Brain microvascular endothelial cell (primary cell): ENCODE measurements around the gene PDSS1.
A peak's percentile ranks its signal among the peaks of the same experiment; 100 is the strongest.

ENCODE experiments used
- DNase-seq: peaks from one replicate; pipeline ENCODE4 v3.0.0-alpha.2; 2020
- H3K27ac ChIP-seq: fragments of 250-450 bp; sonication (Bioruptor Pico); 2 replicates; pipeline ENCODE4 v1.5.1; 2020; ENCODE audit warnings: mild to moderate bottlenecking, moderate library complexity
- H3K27me3 ChIP-seq: fragments of 250-450 bp; sonication (Bioruptor Pico); replicated peaks from 2 replicates; pipeline ENCODE4 v1.5.1; 2020; ENCODE audit warnings: mild to moderate bottlenecking
- H3K36me3 ChIP-seq: fragments of 250-450 bp; sonication (Bioruptor Pico); replicated peaks from 2 replicates; pipeline ENCODE4 v1.5.1; 2020; ENCODE audit warnings: mild to moderate bottlenecking
- H3K4me3 ChIP-seq: 2 replicates; pipeline ENCODE4 v1.5.1; 2011; ENCODE audit warnings: low read depth, mild to moderate bottlenecking, control low read depth, low read length, moderate library complexity
- in situ Hi-C: cut with HindIII; loops from 2 replicates; pipeline ENCODE4 v1.10.0; 2017; ENCODE audit warnings: low sequenced_read_pairs, low pct_ligation_motif_present
- TF ChIP-seq, protein P1 (sequence below): IDR thresholded peaks from 2 replicates; pipeline ENCODE4 v1.5.1; 2011; ENCODE audit warnings: low read depth, mild to moderate bottlenecking, moderate library complexity, low read length, control low read depth, inconsistent platforms; ENCODE audit errors: missing control alignments

PDSS1 gene

GRCh38 chr10:26696786-26697162 is 727 bp upstream of the PDSS1 start:
- Histone ChIP-seq H3K36me3 (no peaks in the 10 kb centered on the region), H3K27me3 (no peaks in the 10 kb centered on the region), H3K4me3 (peak overlapping the region; percentile 87), H3K27ac (peak overlapping the region; percentile 78)
- TF ChIP-seq, protein P1, sequence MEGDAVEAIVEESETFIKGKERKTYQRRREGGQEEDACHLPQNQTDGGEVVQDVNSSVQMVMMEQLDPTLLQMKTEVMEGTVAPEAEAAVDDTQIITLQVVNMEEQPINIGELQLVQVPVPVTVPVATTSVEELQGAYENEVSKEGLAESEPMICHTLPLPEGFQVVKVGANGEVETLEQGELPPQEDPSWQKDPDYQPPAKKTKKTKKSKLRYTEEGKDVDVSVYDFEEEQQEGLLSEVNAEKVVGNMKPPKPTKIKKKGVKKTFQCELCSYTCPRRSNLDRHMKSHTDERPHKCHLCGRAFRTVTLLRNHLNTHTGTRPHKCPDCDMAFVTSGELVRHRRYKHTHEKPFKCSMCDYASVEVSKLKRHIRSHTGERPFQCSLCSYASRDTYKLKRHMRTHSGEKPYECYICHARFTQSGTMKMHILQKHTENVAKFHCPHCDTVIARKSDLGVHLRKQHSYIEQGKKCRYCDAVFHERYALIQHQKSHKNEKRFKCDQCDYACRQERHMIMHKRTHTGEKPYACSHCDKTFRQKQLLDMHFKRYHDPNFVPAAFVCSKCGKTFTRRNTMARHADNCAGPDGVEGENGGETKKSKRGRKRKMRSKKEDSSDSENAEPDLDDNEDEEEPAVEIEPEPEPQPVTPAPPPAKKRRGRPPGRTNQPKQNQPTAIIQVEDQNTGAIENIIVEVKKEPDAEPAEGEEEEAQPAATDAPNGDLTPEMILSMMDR, result no peak
- in situ Hi-C loops, result no loop called here
- no peak for DNase-seq

- Histone ChIP-seq H3K27ac (peak overlapping the region; percentile 78), H3K36me3 (no peaks in the 10 kb centered on the region), H3K27me3 (no peaks in the 10 kb centered on the region), H3K4me3 (peak overlapping the region; percentile 87)
- TF ChIP-seq, protein P1, result no peak
- DNase-seq, result no peak
- in situ Hi-C loops, result no loop called here
These were observed 564 bp downstream of the PDSS1 start for GRCh38 chr10:26697922-26698608.

DNA sequence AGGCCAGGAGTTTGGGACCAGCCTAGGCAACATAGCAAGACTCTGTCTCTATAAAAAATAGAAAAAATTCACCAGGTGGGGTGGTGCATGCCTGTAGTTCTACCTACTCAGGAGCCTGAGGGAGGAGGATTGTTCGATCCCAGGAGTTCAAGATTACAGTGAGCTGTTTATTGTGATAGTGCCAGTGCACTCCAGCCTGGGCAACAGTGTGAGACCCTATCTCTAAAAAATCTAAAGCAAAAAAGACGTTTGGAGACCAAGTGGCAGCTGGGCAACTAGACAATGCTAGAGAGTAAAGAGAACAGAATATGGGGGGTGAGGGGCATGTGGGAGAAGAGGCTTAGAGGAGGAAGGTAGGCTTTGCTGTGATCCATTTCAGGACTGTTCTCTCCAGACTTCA is 1.4 kb downstream of the PDSS1 start:
- DNase-seq, result no peak
- Histone ChIP-seq H3K36me3 (no peaks in the 10 kb centered on the region), H3K4me3 (peak overlapping the region; percentile 87), H3K27me3 (no peaks in the 10 kb centered on the region), H3K27ac (no peak overlapping the region)
- TF ChIP-seq, protein P1, result no peak
- in situ Hi-C loops, result no loop called here

GRCh38 chr10:26699631-26700030 is 2.1 kb downstream of the PDSS1 start:
- Histone ChIP-seq H3K4me3 (no peak overlapping the region), H3K27ac (no peak overlapping the region), H3K27me3 (no peaks in the 10 kb centered on the region), H3K36me3 (no peaks in the 10 kb centered on the region)
- in situ Hi-C loops, result no loop called here
- no peak for DNase-seq
- TF ChIP-seq, protein P1, result no peak

- H3K36me3 ChIP-seq, result peaks cover 2% of the 10 kb centered on the region
- no peak for DNase-seq
- in situ Hi-C loops, result no loop called here
These were observed 3.6 kb downstream of the PDSS1 start for GRCh38 chr10:26700884-26701630.

More at GRCh38 chr10:26700884-26701630, 3.6 kb downstream of the PDSS1 start:
- no peak overlapping the region for H3K27ac ChIP-seq
- no peaks in the 10 kb centered on the region for H3K27me3 ChIP-seq
- no peak overlapping the region for H3K4me3 ChIP-seq
- TF ChIP-seq, protein P1, result no peak
